Stimulated activated CD4-positive, alpha-beta T cell treated with anti-CD3 and anti-CD28 coated beads, Interleukin-1b, Interleukin-23, amount 100 ng/mL, for 1 hour (primary cell): ENCODE data around the gene RAC3.

ENCODE experiments used
- DNase-seq, 2 donors: peaks; one replicate each; pipeline ENCODE4 v3.0.0-alpha.2; 2020; ENCODE audit warnings: low read depth in 2 of 2

RAC3 gene

GRCh38 chr17:82055965-82056728 is 24.7 kb downstream of the RAC3 start:
- no peak for DNase-seq

GRCh38 chr17:82056729-82057621 is 25.5 kb downstream of the RAC3 start:
- no peak for DNase-seq

- DNase-seq = no peak
Measured at GRCh38 chr17:82058230-82058854, 26.9 kb downstream of the RAC3 start.

GRCh38 chr17:82058855-82059249 is 27.4 kb downstream of the RAC3 start:
- no peak for DNase-seq

- DNase-seq = no peak
Measured at GRCh38 chr17:82059272-82060000, 28.0 kb downstream of the RAC3 start.

- DNase-seq = no peak
Measured at GRCh38 chr17:82060001-82060380, 28.5 kb downstream of the RAC3 start.

- DNase-seq = no peak
Measured at GRCh38 chr17:82060614-82061013, 29.1 kb downstream of the RAC3 start.

- DNase-seq = no peak
Measured at GRCh38 chr17:82061047-82061925, 29.8 kb downstream of the RAC3 start.

GRCh38 chr17:82062076-82062983 is 30.9 kb downstream of the RAC3 start:
- no peak for DNase-seq

GRCh38 chr17:82062984-82063368 is 31.5 kb downstream of the RAC3 start:
- DNase-seq = no peak

GRCh38 chr17:82063424-82064415 is 32.2 kb downstream of the RAC3 start:
- DNase-seq = no peak

- DNase-seq = no peak
Measured at GRCh38 chr17:82064433-82065192, 33.1 kb downstream of the RAC3 start.

GRCh38 chr17:82065193-82065637 is 33.7 kb downstream of the RAC3 start:
- no peak for DNase-seq

- DNase-seq = peak; percentile 40 to 50
Measured at GRCh38 chr17:82065638-82066303, 34.3 kb downstream of the RAC3 start, which contains the start of gene DUS1L. DUS1L (minus strand) TSS chr17:82065804; CDS start chr17:82065059, 745 bp downstream.

GRCh38 chr17:82070611-82071010 is 39.1 kb downstream of the RAC3 start:
- DNase-seq = no peak

GRCh38 chr17:82072827-82073226 is 41.3 kb downstream of the RAC3 start:
- no peak for DNase-seq

GRCh38 chr17:82073446-82073845 is 42.0 kb downstream of the RAC3 start:
- no peak for DNase-seq
